Left colon (tissue), 2 donors: Measurements from ENCODE around the gene PLK5. TPM values are rescaled to one million over a fixed set of nuclear protein-coding genes. Genes with fewer than 3 reads are reported as not detected.
A peak's percentile ranks its signal among the peaks of the same experiment; 100 is the strongest.
"Not testable (repeated sequence)": the region's sequence is repeated elsewhere in the genome, so short reads cannot be mapped to it uniquely, and the experiment has no call there.

ENCODE experiments used
- ATAC-seq: fragments of 200-7000 bp; cut with Tn5 transposase; one replicate; pipeline ENCODE4 v1.9.1; 2020; ENCODE audit warnings: mild to moderate bottlenecking, moderate library complexity
- DNase-seq, 2 donors: peaks; one replicate each; pipeline ENCODE4 v3.0.0-alpha.2; 2020
- intact Hi-C, 2 donors: fragments of 100-400 bp; cut with DNase I in 1 of 2; cut with micrococcal nuclease in 1 of 2; formaldehyde crosslinking; loops; one replicate each; pipeline versions ENCODE4 v1.11.2 to v1.14.0; 2022; cut with DNase I, micrococcal nuclease
- long read RNA-seq: library from polyadenylated mRNA; unstranded; transcript quantifications from one replicate; pipeline ENCODE4 v2.0.0, GENCODE V29; 2021
- total RNA-seq, 2 donors: library from RNA; stranded (reverse); fragmentation: NEBNext Ultra II Directional; extraction: Animal tissue kit (Norgen Biotek cat#: 25700); gene quantifications; one replicate each; pipeline ENCODE4 v1.2.1, GENCODE V29; 2021
- donor health status: DM: no; HTN: no; CAD: no.
- donor health status: DM: yes; HTN: yes; CAD: no.

The PLK5 gene
- not detected for total RNA-seq
- long read RNA-seq = 0 reads

- intact Hi-C loops = no loop called here
- ATAC-seq (no peak), DNase-seq (no peak)
Observed at GRCh38 chr19:1523412-1524286, at the start of gene PLK5. Gene PLK5, plus strand, starts transcription at chr19:1524077. Its CDS starts 2,920 bp downstream, at chr19:1526997.

- ATAC-seq = no peak
- no peak for DNase-seq
- intact Hi-C loops = no loop called here
Observed at GRCh38 chr19:1474765-1475351, 49.0 kb upstream of the PLK5 start.

- DNase-seq (no peak), ATAC-seq (no peak)
- intact Hi-C loops = no loop called here
Observed at GRCh38 chr19:1475751-1476437, 48.0 kb upstream of the PLK5 start.

- DNase-seq, ATAC-seq, intact Hi-C loops: not testable (repeated sequence)
Observed at GRCh38 chr19:1477056-1477455, 46.8 kb upstream of the PLK5 start.

GRCh38 chr19:1478934-1479707, 44.8 kb upstream of the PLK5 start, which contains the start of gene C19orf25:
Gene C19orf25, minus strand, starts transcription at chr19:1479215. Its CDS starts 312 bp downstream, at chr19:1478903.
- peak; percentile 96 to 97 for DNase-seq
- intact Hi-C loops = no loop called here
- peak; percentile 96 for ATAC-seq

GRCh38 chr19:1481224-1481892, 42.5 kb upstream of the PLK5 start:
- ATAC-seq = no peak
- intact Hi-C loops = no loop called here
- no peak for DNase-seq

GRCh38 chr19:1481893-1482360, 42.0 kb upstream of the PLK5 start:
- no peak for ATAC-seq
- intact Hi-C loops = no loop called here
- peak in 1 of 2 donors; percentile 11 for DNase-seq

- peak in 1 of 2 donors; percentile 10 for DNase-seq
- no peak for ATAC-seq
- intact Hi-C loops = no loop called here
Observed at GRCh38 chr19:1482361-1483130, 41.3 kb upstream of the PLK5 start.

- intact Hi-C loops = no loop called here
- DNase-seq (no peak), ATAC-seq (no peak)
Observed at GRCh38 chr19:1483131-1483978, 40.5 kb upstream of the PLK5 start.

GRCh38 chr19:1483979-1484428, 39.9 kb upstream of the PLK5 start:
- DNase-seq (no peak), ATAC-seq (no peak)
- intact Hi-C loops = no loop called here

- ATAC-seq = no peak
- intact Hi-C loops = no loop called here
- no peak for DNase-seq
Observed at GRCh38 chr19:1486720-1487575, 36.9 kb upstream of the PLK5 start.

GRCh38 chr19:1487576-1488281, 36.1 kb upstream of the PLK5 start:
- DNase-seq (no peak), ATAC-seq (no peak)
- intact Hi-C loops = no loop called here

- intact Hi-C loops = no loop called here
- ATAC-seq (no peak), DNase-seq (no peak)
Observed at GRCh38 chr19:1488282-1488601, 35.6 kb upstream of the PLK5 start.

- no peak for ATAC-seq
- intact Hi-C loops = no loop called here
Observed at GRCh38 chr19:1489463-1490310, 34.2 kb upstream of the PLK5 start.

More at GRCh38 chr19:1489463-1490310, 34.2 kb upstream of the PLK5 start:
- DNase-seq = peak in 1 of 2 donors; percentile 49
